MM.1S (cell line): Measurements from ENCODE around the gene BLTP3B.
A peak's percentile ranks its signal among the peaks of the same experiment; 100 is the strongest.

ENCODE experiments used
- DNase-seq: peaks from one replicate; pipeline ENCODE4 v3.0.0-alpha.2; 2015
- H2AFZ ChIP-seq: fragments of 300-600 bp; sonication (generic); 2 replicates; pipeline ENCODE4 v1.6.0; 2016; ENCODE audit warnings: antibody characterized with exemption, low read length
- H3F3A ChIP-seq: fragments of 300-600 bp; sonication (generic); 2 replicates; pipeline ENCODE4 v1.6.1; 2016; ENCODE audit warnings: mild to moderate bottlenecking, antibody characterized with exemption, low read length, moderate library complexity, mixed read lengths; ENCODE audit not compliant: insufficient read depth
- H3K27ac ChIP-seq: fragments of 300-600 bp; sonication (generic); 2 replicates; pipeline ENCODE4 v1.5.1; 2016; ENCODE audit warnings: mild to moderate bottlenecking, low read length
- H3K27me3 ChIP-seq: fragments of 300-600 bp; sonication (generic); replicated peaks from 2 replicates; pipeline ENCODE4 v1.6.0; 2016; ENCODE audit warnings: low read length; ENCODE audit not compliant: insufficient read depth
- H3K36me3 ChIP-seq: fragments of 300-600 bp; sonication (generic); replicated peaks from 2 replicates; pipeline ENCODE4 v1.6.1; 2016; ENCODE audit warnings: mild to moderate bottlenecking, low read length, mixed read lengths; ENCODE audit not compliant: insufficient read depth
- H3K4me1 ChIP-seq: fragments of 300-600 bp; sonication (generic); 2 replicates; pipeline ENCODE4 v1.6.1; 2016; ENCODE audit warnings: low read length, mixed read lengths
- H3K4me2 ChIP-seq: fragments of 300-600 bp; sonication (generic); 2 replicates; pipeline ENCODE4 v1.6.0; 2016; ENCODE audit warnings: low read depth, low read length
- H3K4me3 ChIP-seq: fragments of 300-600 bp; sonication (generic); 2 replicates; pipeline ENCODE4 v1.5.1; 2016; ENCODE audit warnings: low read length, mixed read lengths
- H3K79me2 ChIP-seq: fragments of 300-600 bp; sonication (generic); 2 replicates; pipeline ENCODE4 v1.6.1; 2016; ENCODE audit warnings: mixed run types, low read length, mixed read lengths
- H3K9ac ChIP-seq: fragments of 300-600 bp; sonication (generic); 2 replicates; pipeline ENCODE4 v1.6.1; 2016; ENCODE audit warnings: low read length, mixed read lengths
- H3K9me2 ChIP-seq: fragments of 300-600 bp; sonication (generic); replicated peaks from 2 replicates; pipeline ENCODE4 v1.6.1; 2016; ENCODE audit warnings: mild to moderate bottlenecking, low read length, mixed read lengths; ENCODE audit not compliant: insufficient read depth
- H3K9me3 ChIP-seq: fragments of 300-600 bp; sonication (generic); replicated peaks from 2 replicates; pipeline ENCODE4 v1.6.1; 2016; ENCODE audit warnings: mild to moderate bottlenecking, low read length, mixed read lengths; ENCODE audit not compliant: insufficient read depth
- H4K20me1 ChIP-seq: fragments of 300-600 bp; sonication (generic); 2 replicates; pipeline ENCODE4 v1.6.1; 2016; ENCODE audit warnings: mild to moderate bottlenecking, low read length, moderate library complexity, mixed read lengths; ENCODE audit not compliant: insufficient read depth
- EZH2 ChIP-seq: fragments of 300-600 bp; sonication (generic); optimal IDR thresholded peaks from 2 replicates; pipeline ENCODE3; 2017; ENCODE audit warnings: low read depth, mild to moderate bottlenecking, antibody characterized with exemption, low read length, mixed read lengths
- EZH2phosphoT487 ChIP-seq: fragments of 300-600 bp; sonication (generic); IDR thresholded peaks from 2 replicates; pipeline ENCODE4 v1.6.1; 2018; ENCODE audit warnings: antibody characterized with exemption, low read length
- TF ChIP-seq, protein P1 (sequence below): fragments of 300-600 bp; sonication (generic); IDR thresholded peaks from 2 replicates; pipeline ENCODE4 v1.5.1; 2016; ENCODE audit warnings: antibody characterized with exemption, low read length, mixed read lengths

Gene BLTP3B

DNA sequence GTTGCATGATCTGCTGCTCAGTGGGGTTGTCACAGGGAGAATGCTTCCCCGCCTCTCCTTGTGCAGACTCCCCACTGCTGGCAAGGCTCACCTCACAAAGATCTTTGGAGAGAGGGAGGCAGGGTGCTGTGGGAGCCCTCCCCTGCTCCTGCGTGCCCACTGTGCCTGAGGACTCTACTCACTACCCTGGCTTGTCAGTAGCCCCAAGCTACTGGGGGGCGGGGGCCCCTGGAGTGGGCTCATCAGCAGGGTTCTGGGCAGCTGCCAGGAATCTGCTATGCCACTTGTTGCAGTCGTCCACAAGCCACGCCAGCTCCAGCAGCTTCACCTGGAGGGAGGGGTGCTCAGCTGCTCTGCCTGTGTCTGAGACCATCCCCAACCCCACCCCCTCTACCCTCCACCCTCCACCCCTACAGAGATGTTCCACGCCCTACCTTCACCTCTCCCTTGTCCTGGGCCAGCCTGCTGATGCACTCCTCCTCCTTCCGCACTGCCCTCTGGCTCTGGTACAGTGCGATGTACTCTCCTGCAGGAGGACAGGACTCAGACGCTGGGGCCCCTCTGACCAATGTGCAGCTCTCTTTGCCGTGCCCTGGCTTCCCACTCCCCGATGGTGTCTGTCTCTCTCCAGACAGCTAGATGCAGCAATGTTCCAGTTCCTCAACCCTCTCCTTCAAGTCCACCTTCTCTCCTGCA is 14.2 kb upstream of the BLTP3B start:
- Histone ChIP-seq H3K4me1 (no peaks in the 10 kb centered on the region), H3K9me3 (no peaks in the 10 kb centered on the region), H2AFZ (no peak overlapping the region), H3K9ac (no peak overlapping the region), H3K4me3 (no peak overlapping the region), H3K27ac (no peak overlapping the region), H3K4me2 (no peak overlapping the region), H3K27me3 (no peaks in the 10 kb centered on the region), H4K20me1 (no peaks in the 10 kb centered on the region), H3F3A (no peaks in the 10 kb centered on the region), H3K36me3 (no peaks in the 10 kb centered on the region), H3K79me2 (no peaks in the 10 kb centered on the region), H3K9me2 (no peaks in the 10 kb centered on the region)
- TF ChIP-seq EZH2 (no peak), EZH2phosphoT487 (no peak)
- no peak for DNase-seq

DNA sequence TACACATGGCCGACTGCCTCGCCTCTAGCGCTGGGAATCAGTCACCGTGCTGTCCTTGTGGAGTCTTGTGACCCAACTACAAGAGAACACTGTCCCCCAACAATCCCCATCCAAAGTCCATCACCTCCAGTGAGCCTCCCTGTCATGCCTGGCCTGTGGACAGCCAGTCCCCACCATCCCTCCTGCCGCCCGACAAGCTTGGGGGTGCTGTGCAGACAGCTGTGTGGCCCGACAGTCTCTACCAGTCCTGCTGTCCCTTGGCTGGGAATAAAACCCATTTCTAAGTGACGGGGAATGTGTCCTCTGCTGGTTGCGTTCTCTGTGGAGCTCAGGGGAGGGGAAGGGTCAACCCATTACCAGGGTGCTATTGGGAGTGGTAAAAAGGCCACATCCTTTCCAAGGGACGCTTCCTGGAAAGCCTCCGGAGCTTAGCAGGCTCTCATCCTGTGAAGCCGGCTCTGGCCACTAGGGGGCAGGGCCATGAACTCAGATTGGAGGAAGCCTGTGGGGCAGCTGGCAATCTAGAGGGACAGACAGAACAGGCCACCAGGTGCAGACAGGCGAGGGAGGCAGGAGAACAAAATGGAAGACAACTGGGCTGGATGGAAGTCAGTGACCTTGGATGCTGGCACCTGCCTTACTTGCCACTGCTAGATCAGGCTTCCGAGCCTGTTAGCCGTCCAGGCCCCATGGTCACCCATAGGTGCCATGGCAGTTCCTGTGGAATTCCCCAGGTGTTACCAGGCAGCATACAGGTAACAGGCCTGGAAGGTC is 12.0 kb upstream of the BLTP3B start:
- no peaks in the 10 kb centered on the region for H3K79me2 ChIP-seq
- no peak overlapping the region for H3K27ac ChIP-seq
- H3K4me1 ChIP-seq = no peaks in the 10 kb centered on the region
- no peaks in the 10 kb centered on the region for H3K9me3 ChIP-seq
- no peaks in the 10 kb centered on the region for H3K36me3 ChIP-seq
- TF ChIP-seq, protein P1, sequence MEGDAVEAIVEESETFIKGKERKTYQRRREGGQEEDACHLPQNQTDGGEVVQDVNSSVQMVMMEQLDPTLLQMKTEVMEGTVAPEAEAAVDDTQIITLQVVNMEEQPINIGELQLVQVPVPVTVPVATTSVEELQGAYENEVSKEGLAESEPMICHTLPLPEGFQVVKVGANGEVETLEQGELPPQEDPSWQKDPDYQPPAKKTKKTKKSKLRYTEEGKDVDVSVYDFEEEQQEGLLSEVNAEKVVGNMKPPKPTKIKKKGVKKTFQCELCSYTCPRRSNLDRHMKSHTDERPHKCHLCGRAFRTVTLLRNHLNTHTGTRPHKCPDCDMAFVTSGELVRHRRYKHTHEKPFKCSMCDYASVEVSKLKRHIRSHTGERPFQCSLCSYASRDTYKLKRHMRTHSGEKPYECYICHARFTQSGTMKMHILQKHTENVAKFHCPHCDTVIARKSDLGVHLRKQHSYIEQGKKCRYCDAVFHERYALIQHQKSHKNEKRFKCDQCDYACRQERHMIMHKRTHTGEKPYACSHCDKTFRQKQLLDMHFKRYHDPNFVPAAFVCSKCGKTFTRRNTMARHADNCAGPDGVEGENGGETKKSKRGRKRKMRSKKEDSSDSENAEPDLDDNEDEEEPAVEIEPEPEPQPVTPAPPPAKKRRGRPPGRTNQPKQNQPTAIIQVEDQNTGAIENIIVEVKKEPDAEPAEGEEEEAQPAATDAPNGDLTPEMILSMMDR = peak; percentile 92
- no peak for TF ChIP-seq EZH2phosphoT487
- H3K9ac ChIP-seq = no peak overlapping the region
- no peaks in the 10 kb centered on the region for H3K9me2 ChIP-seq
- peak; percentile 66 for DNase-seq
- H2AFZ ChIP-seq = no peak overlapping the region
- no peaks in the 10 kb centered on the region for H3K27me3 ChIP-seq
- H4K20me1 ChIP-seq = no peaks in the 10 kb centered on the region
- no peak overlapping the region for H3K4me3 ChIP-seq
- no peak overlapping the region for H3K4me2 ChIP-seq
- H3F3A ChIP-seq = no peaks in the 10 kb centered on the region

DNA sequence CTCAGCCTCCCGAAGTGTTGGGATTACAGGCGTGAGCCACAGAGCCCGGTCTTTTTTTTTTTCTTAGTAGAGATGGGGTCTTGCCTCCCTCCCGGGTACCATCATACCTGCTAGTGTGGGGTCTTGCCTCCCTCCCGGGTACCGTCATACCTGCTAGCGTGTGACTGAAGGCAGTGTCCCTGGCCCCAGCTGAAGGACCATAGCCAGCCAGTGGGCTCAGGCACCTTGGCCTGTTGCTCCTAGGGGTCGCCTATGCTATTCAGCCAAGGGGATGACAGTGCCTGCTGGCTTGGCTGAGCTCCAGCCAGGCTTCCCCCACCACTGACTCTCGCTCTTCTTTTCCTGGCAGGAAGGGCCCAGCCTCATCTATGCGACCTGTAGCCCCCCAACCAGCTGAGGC is 10.5 kb upstream of the BLTP3B start:
- Histone ChIP-seq H3K27ac (no peak overlapping the region), H3K9me3 (no peaks in the 10 kb centered on the region), H4K20me1 (no peaks in the 10 kb centered on the region), H3K27me3 (no peaks in the 10 kb centered on the region), H2AFZ (no peak overlapping the region), H3K4me1 (no peaks in the 10 kb centered on the region), H3K9ac (no peak overlapping the region), H3K4me3 (no peak overlapping the region), H3F3A (no peaks in the 10 kb centered on the region), H3K36me3 (no peaks in the 10 kb centered on the region), H3K4me2 (no peak overlapping the region), H3K79me2 (no peaks in the 10 kb centered on the region), H3K9me2 (no peaks in the 10 kb centered on the region)
- DNase-seq = no peak
- TF ChIP-seq EZH2 (no peak), EZH2phosphoT487 (no peak)
- TF ChIP-seq, protein P1 = no peak

DNA sequence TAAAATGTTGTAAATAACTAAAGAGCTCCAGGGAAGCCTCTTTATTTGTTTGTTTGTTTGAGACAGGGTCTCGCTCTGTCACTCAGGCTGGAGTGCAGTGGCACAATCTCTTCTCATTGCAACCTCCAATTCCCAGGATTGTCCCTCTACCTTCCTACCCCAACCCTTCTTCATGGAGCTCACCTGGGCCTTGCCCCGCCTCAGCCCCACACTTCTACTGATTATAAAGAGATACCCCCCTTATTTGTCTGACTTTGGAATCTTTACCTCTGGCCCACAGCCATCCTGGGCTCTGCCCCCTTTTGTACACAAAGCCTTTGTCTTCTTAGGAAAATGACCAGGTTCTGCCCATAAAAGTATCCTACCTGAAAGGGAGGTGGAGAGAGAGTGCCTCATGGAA is 9.1 kb upstream of the BLTP3B start:
- Histone ChIP-seq H3K4me1 (no peaks in the 10 kb centered on the region), H2AFZ (no peak overlapping the region), H3K36me3 (no peaks in the 10 kb centered on the region), H3K9me3 (no peaks in the 10 kb centered on the region), H3K4me2 (no peak overlapping the region), H3K9me2 (no peaks in the 10 kb centered on the region), H4K20me1 (no peaks in the 10 kb centered on the region), H3K4me3 (no peak overlapping the region), H3K79me2 (no peaks in the 10 kb centered on the region), H3K27ac (no peak overlapping the region), H3K27me3 (no peaks in the 10 kb centered on the region), H3K9ac (no peak overlapping the region), H3F3A (no peaks in the 10 kb centered on the region)
- TF ChIP-seq EZH2 (no peak), EZH2phosphoT487 (no peak)
- TF ChIP-seq, protein P1 = no peak
- no peak for DNase-seq
